Measurements from ENCODE around the gene SYCE3. TPM values are rescaled to one million over a fixed set of nuclear protein-coding genes. Genes with fewer than 3 reads are reported as not detected.
"Not testable (repeated sequence)": the region's sequence is repeated elsewhere in the genome, so short reads cannot be mapped to it uniquely, and the experiment has no call there.

SYCE3 gene
- polyA plus RNA-seq, 3 donors from 2014 or later = not detected

- Mint-ChIP-seq H3K4me1 (peaks cover 45 to 54% of the 10 kb centered on the region in 2 donors), H3K27ac (peak overlapping the region; percentile 35 to 89 (median 74)), H3K4me3 (no peak overlapping the region), H3K36me3 (no peaks in the 10 kb centered on the region), H3K27me3 (ENCODE audit: low read depth in 3 of 3) (peaks cover 0 to 8% (median 5%) of the 10 kb centered on the region in 3 donors), H3K9me3 (no peaks in the 10 kb centered on the region)
- no peak for DNase-seq
These were observed 16.1 kb downstream of the SYCE3 start for GRCh38 chr22:50546326-50547262.

DNA sequence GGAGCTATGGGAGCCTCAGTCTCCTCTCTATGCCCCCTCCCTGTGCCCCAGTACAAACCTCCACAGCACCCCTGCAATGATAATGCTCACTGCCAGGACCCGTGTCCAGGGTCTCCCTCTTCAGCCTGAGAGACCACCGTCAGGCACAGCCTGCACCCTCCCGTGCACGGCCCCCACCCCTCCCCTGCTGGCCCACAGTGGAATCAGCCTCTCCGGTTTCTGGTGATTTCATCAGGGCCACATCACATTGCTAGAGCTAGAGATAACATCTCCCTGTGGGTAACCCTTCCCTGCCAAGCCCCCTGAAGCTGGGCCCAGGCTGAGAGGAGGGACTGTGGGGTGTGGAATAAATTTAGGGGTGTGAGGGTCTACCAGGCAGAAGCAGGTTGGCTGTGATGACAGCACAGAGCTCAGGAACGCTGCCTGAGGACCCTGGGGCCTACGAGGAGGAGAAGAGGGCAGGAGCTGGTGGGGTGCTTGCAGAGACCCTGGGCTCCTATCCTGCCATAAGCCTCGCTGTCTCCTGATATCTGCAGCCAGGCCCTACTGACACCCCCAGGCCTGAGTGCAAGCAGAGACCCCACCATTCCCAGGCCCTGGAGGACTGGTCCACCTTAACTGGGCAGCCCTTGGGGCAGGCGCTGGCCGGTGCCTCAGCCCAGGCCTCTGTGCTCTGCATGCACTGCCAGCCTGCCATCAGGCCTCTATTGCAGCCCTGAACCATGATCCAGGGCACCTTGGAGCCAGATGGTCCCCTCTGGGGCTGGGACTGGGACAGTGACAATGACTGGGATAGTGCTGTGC lies 17.0 kb downstream of the SYCE3 start, which contains the start of gene KLHDC7B:
TSS of gene KLHDC7B (plus strand) at position 378 of the 804 bp plus-strand sequence. CDS start at position 723, 345 bp downstream.
- H3K4me1 Mint-ChIP-seq = peaks cover 45 to 54% of the 10 kb centered on the region in 2 donors
- DNase-seq = no peak
- peak within 1 kb of the TSS; percentile 82 to 90 (median 86) for H3K27ac Mint-ChIP-seq
- H3K4me3 Mint-ChIP-seq = peak within 1 kb of the TSS; percentile 33 to 73 (median 66)
- H3K9me3 Mint-ChIP-seq = no peaks in the 10 kb centered on the region
- H3K27me3 Mint-ChIP-seq (ENCODE audit: low read depth in 3 of 3) = peaks cover 2 to 8% (median 7%) of the 10 kb centered on the region in 3 donors
- no peaks in the 10 kb centered on the region for H3K36me3 Mint-ChIP-seq

DNA sequence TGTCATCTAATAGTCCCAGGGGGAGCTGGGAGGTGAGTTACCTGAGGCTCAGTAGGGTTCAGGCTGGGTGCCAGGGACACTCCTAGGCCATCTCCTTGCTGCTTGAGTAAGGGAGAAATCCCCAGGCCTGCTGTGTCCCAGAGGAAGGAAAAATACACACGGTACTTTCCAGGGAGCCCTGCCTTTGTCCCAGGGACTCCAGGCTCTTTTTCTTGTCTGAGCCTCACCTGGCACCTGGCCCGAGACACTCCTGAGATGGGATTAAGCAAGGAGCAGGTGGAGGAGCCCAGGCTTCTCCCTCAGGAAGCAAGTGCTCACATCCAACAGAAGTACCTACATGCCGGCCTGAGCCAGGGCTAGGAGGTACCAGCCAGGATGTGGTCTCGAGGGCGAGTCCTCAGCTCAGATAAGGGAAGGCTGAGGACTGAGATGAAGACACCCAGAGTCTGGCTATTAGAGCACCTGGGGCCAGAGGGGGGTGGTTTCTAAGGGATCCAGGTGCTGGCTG lies 17.9 kb downstream of the SYCE3 start:
- Mint-ChIP-seq H3K27ac (peak overlapping the region; percentile 82 to 90 (median 86)), H3K27me3 (ENCODE audit: low read depth in 3 of 3) (peaks cover 2 to 8% (median 8%) of the 10 kb centered on the region in 3 donors), H3K4me3 (peak overlapping the region; percentile 33 to 73 (median 66)), H3K4me1 (peaks cover 44 to 53% of the 10 kb centered on the region in 2 donors), H3K36me3 (no peaks in the 10 kb centered on the region), H3K9me3 (no peaks in the 10 kb centered on the region)
- no peak for DNase-seq

DNA sequence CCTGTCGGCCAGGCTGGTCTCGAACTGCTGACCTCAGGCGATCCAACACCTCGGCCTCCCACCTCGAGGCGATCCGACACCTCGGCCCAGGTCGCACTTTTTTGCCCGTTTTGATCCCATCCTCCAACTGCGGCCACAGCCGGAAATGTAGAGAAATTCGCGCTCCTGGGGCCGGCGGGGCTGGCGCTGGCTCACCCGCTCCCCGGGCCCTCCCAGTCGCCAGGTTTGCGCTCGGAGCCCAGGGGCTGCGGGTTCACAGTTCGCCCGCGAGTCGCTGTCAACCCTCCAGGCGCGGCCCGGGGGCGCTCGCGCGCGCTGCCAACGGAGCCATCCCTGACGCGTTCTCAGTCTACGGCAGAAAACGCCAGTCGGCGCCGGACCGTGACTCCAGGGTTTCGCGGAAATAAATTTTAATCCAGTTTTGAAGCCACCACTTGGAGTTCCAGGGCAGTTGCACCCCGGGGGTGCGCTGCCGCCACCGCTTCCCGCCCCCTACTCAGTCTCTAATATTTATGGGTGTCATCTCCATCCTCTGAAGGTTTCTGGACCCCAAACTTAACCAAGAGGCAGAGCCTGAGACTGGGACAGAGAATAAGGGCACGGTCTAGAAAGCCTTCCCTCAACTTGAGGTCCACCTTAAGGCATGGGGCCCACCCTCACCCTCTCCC lies 18.5 kb downstream of the SYCE3 start:
- Mint-ChIP-seq H3K27me3 (ENCODE audit: low read depth in 3 of 3) (peaks cover 2 to 13% (median 8%) of the 10 kb centered on the region in 3 donors), H3K36me3 (no peaks in the 10 kb centered on the region), H3K4me1 (peaks cover 50 to 55% of the 10 kb centered on the region in 2 donors)

DNA sequence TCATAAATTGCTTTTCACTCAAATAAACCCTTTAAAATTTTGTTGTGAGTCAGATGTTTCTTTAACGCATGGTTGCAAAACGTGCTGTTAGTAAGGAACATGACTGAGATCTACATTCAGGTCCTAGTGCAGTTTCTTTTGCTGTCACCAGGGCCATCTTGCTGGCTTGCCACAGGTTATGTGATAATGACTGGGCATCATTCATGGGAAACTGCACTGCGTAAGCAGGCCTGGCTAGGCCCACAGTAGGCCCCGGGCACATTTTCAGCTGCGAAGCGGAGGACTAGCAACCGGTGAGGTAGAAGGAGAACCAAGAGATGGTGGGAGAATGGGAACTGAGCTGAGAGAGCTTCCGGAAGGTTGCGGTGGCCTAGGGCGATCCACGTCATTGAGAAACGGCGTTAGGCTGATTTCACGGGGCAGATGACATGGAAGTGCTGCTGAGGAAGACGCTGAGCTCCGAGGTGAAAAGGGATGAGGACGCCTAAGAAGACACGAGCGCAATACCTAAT lies 20.2 kb downstream of the SYCE3 start:
- H3K36me3 Mint-ChIP-seq = no peaks in the 10 kb centered on the region
- DNase-seq = no peak
- no peaks in the 10 kb centered on the region for H3K9me3 Mint-ChIP-seq
- peaks cover 2 to 13% (median 8%) of the 10 kb centered on the region in 3 donors for H3K27me3 Mint-ChIP-seq (ENCODE audit: low read depth in 3 of 3)
- peak overlapping the region in 5 of 6 donors; percentile 88 to 98 (median 91) for H3K27ac Mint-ChIP-seq
- peaks cover 56 to 64% of the 10 kb centered on the region in 2 donors for H3K4me1 Mint-ChIP-seq
- peak overlapping the region in 3 of 5 donors; percentile 6 to 54 (median 41) for H3K4me3 Mint-ChIP-seq

More for the DNA sequence above, 18.5 kb downstream of the SYCE3 start:
- DNase-seq = peak; percentile 88 to 92 (median 88)
- Mint-ChIP-seq H3K9me3 (no peaks in the 10 kb centered on the region), H3K4me3 (peak overlapping the region; percentile 66 to 74 (median 72)), H3K27ac (peak overlapping the region; percentile 82 to 90 (median 88))

DNA sequence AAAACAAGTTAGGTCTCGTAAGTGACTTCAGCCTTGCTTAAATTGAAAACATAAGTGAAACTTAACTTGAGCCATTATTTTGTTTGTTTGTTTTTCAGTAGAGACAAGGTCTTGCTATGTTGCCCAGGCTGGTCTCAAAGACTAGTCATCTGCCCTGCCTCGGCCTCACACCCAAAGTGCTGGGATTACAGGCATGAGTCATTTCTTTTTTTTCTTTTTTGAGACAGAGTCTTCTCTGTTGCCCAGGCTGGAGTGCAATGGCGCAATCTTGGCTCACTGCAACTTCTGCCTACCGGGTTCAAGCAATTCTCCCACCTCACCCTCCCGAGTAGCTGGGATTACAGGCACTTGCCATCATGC lies 21.1 kb downstream of the SYCE3 start:
- not testable (repeated sequence) for H3K4me3 Mint-ChIP-seq, H3K9me3 Mint-ChIP-seq, DNase-seq, H3K36me3 Mint-ChIP-seq
- peak overlapping the region; percentile 60 to 98 (median 90) for H3K27ac Mint-ChIP-seq
- peaks cover 2 to 13% (median 8%) of the 10 kb centered on the region in 3 donors for H3K27me3 Mint-ChIP-seq (ENCODE audit: low read depth in 3 of 3)
- H3K4me1 Mint-ChIP-seq = peaks cover 55 to 64% of the 10 kb centered on the region in 2 donors

DNA sequence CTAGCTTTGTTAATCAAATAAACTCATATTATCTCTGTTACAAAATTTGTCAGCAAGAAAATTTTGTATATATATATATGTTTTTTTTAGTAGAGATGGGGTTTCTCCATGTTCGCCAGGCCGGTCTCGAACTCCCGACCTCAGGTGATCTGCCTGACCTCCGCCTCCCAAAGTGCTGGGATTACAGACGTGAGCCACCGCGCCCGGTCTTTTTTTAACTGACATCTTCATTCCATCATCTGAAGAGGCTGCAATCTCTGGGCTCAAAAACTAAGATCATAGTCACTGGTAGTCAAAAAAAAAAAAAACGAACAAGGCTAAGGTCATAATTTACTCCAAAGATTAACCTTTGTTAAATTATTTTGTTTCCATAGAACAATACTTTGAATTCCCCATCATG lies 22.3 kb downstream of the SYCE3 start:
- Mint-ChIP-seq H3K9me3 (no peaks in the 10 kb centered on the region), H3K27me3 (ENCODE audit: low read depth in 3 of 3) (peaks cover 2 to 13% (median 6%) of the 10 kb centered on the region in 3 donors), H3K36me3 (no peaks in the 10 kb centered on the region), H3K4me1 (peaks cover 46 to 55% of the 10 kb centered on the region in 2 donors), H3K27ac (peak overlapping the region; percentile 88 to 98 (median 94)), H3K4me3 (peak overlapping the region in 4 of 5 donors; percentile 25 to 53 (median 39))
- no peak for DNase-seq

- no peak for DNase-seq
- H3K4me3 Mint-ChIP-seq = peak overlapping the region in 2 of 5 donors; percentile 27 to 53
- peaks cover 30 to 38% of the 10 kb centered on the region in 2 donors for H3K4me1 Mint-ChIP-seq
- H3K9me3 Mint-ChIP-seq = peaks cover 0 to 1% (median 0%) of the 10 kb centered on the region in 6 donors
- no peaks in the 10 kb centered on the region for H3K36me3 Mint-ChIP-seq
- H3K27me3 Mint-ChIP-seq (ENCODE audit: low read depth in 3 of 3) = peaks cover 2 to 13% (median 9%) of the 10 kb centered on the region in 3 donors
- peak overlapping the region; percentile 89 to 99 (median 96) for H3K27ac Mint-ChIP-seq
These were observed 25.0 kb downstream of the SYCE3 start for GRCh38 chr22:50537765-50538164.

GRCh38 chr22:50536226-50536625 lies 26.5 kb downstream of the SYCE3 start:
- peak overlapping the region in 3 of 6 donors; percentile 16 to 49 (median 34) for H3K27ac Mint-ChIP-seq
- peaks cover 2 to 17% (median 8%) of the 10 kb centered on the region in 3 donors for H3K27me3 Mint-ChIP-seq (ENCODE audit: low read depth in 3 of 3)
- peaks cover 0 to 1% (median 0%) of the 10 kb centered on the region in 6 donors for H3K9me3 Mint-ChIP-seq
- H3K4me3 Mint-ChIP-seq = no peak overlapping the region
- H3K36me3 Mint-ChIP-seq = no peaks in the 10 kb centered on the region
- H3K4me1 Mint-ChIP-seq = peaks cover 27 to 33% of the 10 kb centered on the region in 2 donors
- DNase-seq = no peak

DNA sequence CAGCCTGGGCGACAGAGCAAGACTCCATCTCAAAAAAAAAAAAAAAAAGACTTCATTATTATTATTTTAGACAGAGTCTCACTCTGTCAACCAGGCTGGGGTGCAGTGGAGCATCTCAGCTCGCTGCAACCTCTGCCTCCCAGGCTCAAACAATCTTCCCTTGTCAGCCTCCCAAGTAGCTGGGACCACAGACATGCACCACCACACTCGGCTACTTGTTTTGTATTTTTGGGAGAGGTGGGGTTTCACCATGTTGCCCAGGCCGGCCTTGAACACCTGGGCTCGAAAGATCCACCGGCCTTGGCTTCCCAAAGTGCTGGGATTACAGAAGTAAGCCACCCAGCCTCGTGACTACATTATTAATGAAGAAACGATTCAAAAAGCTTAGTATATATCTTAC lies 27.6 kb downstream of the SYCE3 start:
- Mint-ChIP-seq H3K27me3 (ENCODE audit: low read depth in 3 of 3) (peaks cover 0 to 22% (median 10%) of the 10 kb centered on the region in 3 donors), H3K4me1 (peaks cover 20 to 22% of the 10 kb centered on the region in 2 donors), H3K36me3 (no peaks in the 10 kb centered on the region), H3K4me3 (no peak overlapping the region), H3K27ac (no peak overlapping the region), H3K9me3 (peaks cover 0 to 1% (median 0%) of the 10 kb centered on the region in 6 donors)
- DNase-seq = no peak

GRCh38 chr22:50533856-50534711 lies 28.6 kb downstream of the SYCE3 start:
- H3K4me3 Mint-ChIP-seq = peak overlapping the region in 2 of 5 donors; percentile 48 to 58
- H3K4me1 Mint-ChIP-seq = peaks cover 10 to 12% of the 10 kb centered on the region in 2 donors
- peaks cover 0 to 16% (median 10%) of the 10 kb centered on the region in 3 donors for H3K27me3 Mint-ChIP-seq (ENCODE audit: low read depth in 3 of 3)
- not testable (repeated sequence) for H3K36me3 Mint-ChIP-seq, H3K9me3 Mint-ChIP-seq, DNase-seq
- H3K27ac Mint-ChIP-seq = peak overlapping the region in 4 of 6 donors; percentile 46 to 91 (median 54)

Data from immature natural killer cell (primary cell).